SK-N-MC (cell line): ENCODE data around the gene PACS2.

ENCODE experiments used
- EZH2 ChIP-seq: fragments of 200-600 bp; sonication (generic); IDR thresholded peaks from one replicate; pipeline ENCODE4 v1.6.1; 2017; ENCODE audit warnings: antibody characterized with exemption
- FOXP2 ChIP-seq: optimal IDR thresholded peaks from 2 replicates; pipeline ENCODE3; 2011; ENCODE audit warnings: mild to moderate bottlenecking, moderate library complexity; ENCODE audit not compliant: insufficient read depth; ENCODE audit errors: extremely low read length, control extremely low read depth
- POLR2AphosphoS5 ChIP-seq: IDR thresholded peaks from 2 replicates; pipeline ENCODE4 v1.6.1; 2012; ENCODE audit warnings: mild to moderate bottlenecking, low read depth, low read length, borderline replicate concordance

GRCh38 chr14:105325716-105326567 is 11.4 kb downstream of the PACS2 start:
- TF ChIP-seq EZH2 (no peak), POLR2AphosphoS5 (no peak), FOXP2 (no peak)
